Measurements from ENCODE around the gene ZNF792. TPM values are rescaled to one million over a fixed set of nuclear protein-coding genes. Genes with fewer than 3 reads are reported as not detected.
A peak's percentile ranks its signal among the peaks of the same experiment; 100 is the strongest.
"Not testable (repeated sequence)": the region's sequence is repeated elsewhere in the genome, so short reads cannot be mapped to it uniquely, and the experiment has no call there.

The ZNF792 gene
- total and polyA plus RNA-seq, 7 donors: 0.83 to 4.2 (median 1.5) TPM

GRCh38 chr19:34972163-34972705 is 8.2 kb upstream of the ZNF792 start:
- intact Hi-C loops (cut with DNase I): loop anchor here (2.0 to 5.0 kb wide), 3 partner anchors 41 to 170 kb away; partner anchors contain the start of gene FXYD7 (in 1 of the 2)
- no peaks in the 10 kb centered on the region for H3K36me3 ChIP-seq (ENCODE audit: insufficient read depth in 1 of 2, low read depth in 1 of 2)
- H3K4me1 ChIP-seq: peaks cover 3% of the 10 kb centered on the region
- H3K27me3 ChIP-seq (ENCODE audit: insufficient read depth in 3 of 3, low read length in 2 of 3): peaks cover 0 to 1% (median 0%) of the 10 kb centered on the region in 3 donors
- H3K9me3 ChIP-seq: no peaks in the 10 kb centered on the region
- DNase-seq: no peak
- no peak for ATAC-seq
- no peak for TF ChIP-seq CTCF (IDR thresholded peaks at IDR 0.05)
- no peak overlapping the region for H3K4me3 ChIP-seq
- 90 to 91% (median 90%) methylated on average over 7 of the region's 7 CpGs for WGBS, 3 donors
- H3K27ac ChIP-seq: no peak overlapping the region

DNA sequence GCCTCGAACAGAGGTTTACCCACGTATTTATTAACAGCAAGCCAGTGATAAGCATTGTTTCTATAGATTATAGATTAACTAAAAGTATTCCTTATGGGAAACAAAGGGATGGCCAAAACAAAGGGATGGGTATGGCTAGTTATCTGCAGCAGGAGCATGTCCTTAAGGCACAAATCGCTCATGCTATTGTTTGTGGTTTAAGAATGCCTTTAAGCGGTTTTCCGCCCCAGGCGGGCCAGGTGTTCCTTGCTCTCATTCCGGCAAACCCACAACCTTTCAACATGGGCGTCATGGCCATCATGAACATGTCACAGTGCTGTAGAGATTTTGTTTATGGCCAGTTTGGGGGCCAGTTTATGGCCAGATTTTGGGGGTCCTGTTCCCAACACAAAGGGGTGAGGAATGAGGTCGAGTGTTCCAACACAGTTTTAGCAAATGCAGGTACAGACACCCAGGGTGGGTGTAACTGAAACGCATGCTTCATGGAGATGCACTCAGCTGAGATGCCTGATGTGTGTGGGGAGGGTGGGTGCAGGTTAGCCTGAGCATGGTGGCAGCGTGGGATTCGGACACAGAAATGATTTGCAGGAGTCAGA is 6.3 kb upstream of the ZNF792 start:
- WGBS, 3 donors: 85 to 87% (median 86%) methylated on average over 12 of the region's 12 CpGs
- intact Hi-C loops (cut with DNase I): loop anchor here in 1 of 2 donors (5.0 kb wide), 1 partner anchor 172 kb away; the partner anchor contains the start of gene FXYD7

DNA sequence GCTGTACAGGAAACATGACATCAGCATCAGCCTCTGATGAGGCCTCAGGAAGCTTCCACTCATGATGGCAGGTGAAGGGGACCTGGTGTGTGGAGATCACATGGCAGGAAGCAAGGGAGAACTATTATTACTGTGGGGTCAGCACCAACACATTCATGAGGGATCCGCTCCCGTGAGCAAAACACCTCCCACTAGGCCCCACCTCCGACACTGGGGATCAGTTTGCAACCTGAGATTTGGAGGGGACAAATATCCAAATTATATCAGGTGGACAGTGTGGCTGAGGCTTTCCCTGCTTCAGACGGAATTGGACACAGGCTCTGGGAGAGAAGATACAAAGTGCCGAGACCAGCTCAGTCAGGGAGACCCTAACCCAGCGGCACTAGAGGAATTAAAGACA is 5.7 kb upstream of the ZNF792 start:
- no peak for ATAC-seq
- no peaks in the 10 kb centered on the region for H3K9me3 ChIP-seq
- H3K4me1 ChIP-seq: peaks cover 3% of the 10 kb centered on the region
- no peak overlapping the region for H3K4me3 ChIP-seq
- WGBS, 3 donors: 88 to 93% (median 89%) methylated on average over 6 of the region's 6 CpGs
- intact Hi-C loops (cut with DNase I): loop anchor here in 1 of 2 donors (5.0 kb wide), 1 partner anchor 173 kb away; the partner anchor contains the start of gene FXYD7
- no peak for TF ChIP-seq CTCF (IDR thresholded peaks at IDR 0.05)
- peak in 1 of 2 donors; percentile 7 for DNase-seq
- H3K36me3 ChIP-seq (ENCODE audit: insufficient read depth in 1 of 2, low read depth in 1 of 2): no peaks in the 10 kb centered on the region
- H3K27ac ChIP-seq: no peak overlapping the region
- no peaks in the 10 kb centered on the region for H3K27me3 ChIP-seq (ENCODE audit: insufficient read depth in 3 of 3, low read length in 2 of 3)

More for the DNA sequence above, 6.3 kb upstream of the ZNF792 start:
- H3K27ac ChIP-seq; H3K4me1 ChIP-seq; H3K9me3 ChIP-seq; H3K4me3 ChIP-seq; ATAC-seq; H3K36me3 ChIP-seq (ENCODE audit: insufficient read depth in 1 of 2, low read depth in 1 of 2); H3K27me3 ChIP-seq (ENCODE audit: insufficient read depth in 3 of 3, low read length in 2 of 3); DNase-seq: not testable (repeated sequence)

- ATAC-seq: no peak
- intact Hi-C loops (cut with DNase I): no loop called here
Measured at GRCh38 chr19:34967551-34967950, 3.5 kb upstream of the ZNF792 start.

DNA sequence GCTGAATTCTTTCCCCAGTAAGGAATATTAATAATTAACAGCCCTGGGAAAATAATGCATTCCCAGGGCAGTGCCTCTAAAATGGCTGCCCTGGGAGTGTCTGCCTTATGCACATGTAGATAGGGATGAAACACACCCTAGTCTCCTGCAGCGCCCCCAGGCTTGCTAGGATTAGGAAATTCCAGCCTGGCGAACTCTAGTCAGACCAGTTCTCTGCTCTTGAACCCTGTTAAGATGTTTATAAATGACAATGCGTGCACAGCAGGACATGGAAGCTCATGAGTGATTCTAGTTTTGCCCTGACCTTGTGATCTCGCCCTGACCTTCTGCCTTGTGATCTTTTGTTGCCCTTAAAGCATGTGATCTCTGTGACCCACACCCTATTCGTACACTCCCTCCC is 1.5 kb upstream of the ZNF792 start:
- H3K27ac ChIP-seq; intact Hi-C loops (cut with DNase I); H3K4me3 ChIP-seq; DNase-seq; H3K9me3 ChIP-seq; H3K27me3 ChIP-seq (ENCODE audit: insufficient read depth in 3 of 3, low read length in 2 of 3); ATAC-seq; H3K36me3 ChIP-seq (ENCODE audit: insufficient read depth in 1 of 2, low read depth in 1 of 2): not testable (repeated sequence)
- peaks cover 11% of the 10 kb centered on the region for H3K4me1 ChIP-seq
- WGBS, 3 donors: 74 to 83% (median 80%) methylated on average over 5 of the region's 5 CpGs

More at GRCh38 chr19:34967551-34967950, 3.5 kb upstream of the ZNF792 start:
- Histone ChIP-seq H3K4me3 (no peak overlapping the region), H3K27me3 (ENCODE audit: insufficient read depth in 3 of 3, low read length in 2 of 3) (no peaks in the 10 kb centered on the region), H3K9me3 (no peaks in the 10 kb centered on the region), H3K4me1 (peaks cover 4% of the 10 kb centered on the region), H3K36me3 (ENCODE audit: insufficient read depth in 1 of 2, low read depth in 1 of 2) (no peaks in the 10 kb centered on the region), H3K27ac (no peak overlapping the region)
- no peak for DNase-seq
- no peak for TF ChIP-seq CTCF (IDR thresholded peaks at IDR 0.05)
- 73 to 88% (median 75%) methylated on average over 6 of the region's 6 CpGs for whole genome bisulfite sequencing, 3 donors

Data from psoas muscle (tissue), 8 donors.